Measurements from ENCODE around the gene UQCRFS1.
"Not testable (repeated sequence)": the region's sequence is repeated elsewhere in the genome, so short reads cannot be mapped to it uniquely, and the experiment has no call there.

Gene UQCRFS1

GRCh38 chr19:29212356-29212647 lies 649 bp downstream of the UQCRFS1 start:
- no peak for DNase-seq

DNA sequence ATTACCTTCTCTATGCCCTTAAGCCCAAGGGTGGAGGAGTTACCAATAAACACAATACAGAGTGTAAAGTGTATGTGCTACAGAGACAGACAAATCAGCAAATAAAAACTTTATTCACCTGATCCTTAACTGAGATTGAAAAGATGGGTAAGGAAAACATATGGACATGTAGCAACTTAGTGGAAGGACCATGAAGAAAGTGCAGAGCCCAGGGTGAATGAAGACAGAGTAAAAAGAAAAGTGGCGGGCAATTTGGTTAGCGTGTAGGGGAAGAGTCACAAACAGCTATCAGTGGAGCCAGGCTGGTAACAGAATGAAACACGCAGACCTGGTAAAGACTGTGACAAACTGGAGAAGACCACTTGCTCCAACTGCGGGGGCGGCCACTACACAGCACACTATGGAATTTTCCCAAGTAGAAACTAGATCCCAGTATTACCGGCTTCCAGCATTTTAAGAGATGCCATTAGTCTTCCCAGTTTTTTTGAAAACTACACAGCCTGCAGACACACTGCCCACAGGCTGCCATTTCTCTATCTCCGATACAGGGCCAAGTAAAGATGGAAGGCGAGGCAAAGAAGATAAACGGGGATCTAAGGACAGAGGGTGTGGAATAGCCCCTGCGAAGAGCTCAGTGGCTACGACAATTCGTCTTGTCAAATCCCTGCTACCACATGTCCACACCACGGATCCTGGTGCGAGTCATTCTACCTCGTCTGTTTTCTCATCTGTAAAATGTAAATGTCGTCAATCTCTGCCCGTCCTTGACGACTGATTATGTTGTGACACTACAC lies 1.2 kb downstream of the UQCRFS1 start:
- DNase-seq: peak; percentile 25 to 27

DNA sequence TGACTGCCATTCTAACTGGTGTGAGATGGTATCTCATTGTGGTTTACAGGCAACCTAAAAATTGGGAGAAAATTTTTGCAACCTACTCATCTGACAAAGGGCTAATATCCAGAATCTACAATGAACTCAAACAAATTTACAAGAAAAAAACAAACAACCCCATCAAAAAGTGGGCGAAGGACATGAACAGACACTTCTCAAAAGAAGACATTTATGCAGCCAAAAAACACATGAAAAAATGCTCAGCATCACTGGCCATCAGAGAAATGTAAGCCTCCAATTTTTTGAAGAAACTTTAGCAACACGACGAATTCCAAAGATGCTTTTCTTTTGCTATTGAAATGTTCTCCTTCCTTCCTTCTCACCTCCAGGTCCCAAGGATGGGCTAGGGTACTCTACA lies 1.9 kb downstream of the UQCRFS1 start:
- not testable (repeated sequence) for DNase-seq

GRCh38 chr19:29210502-29210901 lies 2.4 kb downstream of the UQCRFS1 start:
- DNase-seq: not testable (repeated sequence)

- not testable (repeated sequence) for DNase-seq
These were observed 5.4 kb downstream of the UQCRFS1 start for GRCh38 chr19:29207403-29208187.

GRCh38 chr19:29206453-29206852 lies 6.5 kb downstream of the UQCRFS1 start:
- DNase-seq: no peak

- DNase-seq: no peak
These were observed 10.7 kb downstream of the UQCRFS1 start for GRCh38 chr19:29202281-29202680.

DNA sequence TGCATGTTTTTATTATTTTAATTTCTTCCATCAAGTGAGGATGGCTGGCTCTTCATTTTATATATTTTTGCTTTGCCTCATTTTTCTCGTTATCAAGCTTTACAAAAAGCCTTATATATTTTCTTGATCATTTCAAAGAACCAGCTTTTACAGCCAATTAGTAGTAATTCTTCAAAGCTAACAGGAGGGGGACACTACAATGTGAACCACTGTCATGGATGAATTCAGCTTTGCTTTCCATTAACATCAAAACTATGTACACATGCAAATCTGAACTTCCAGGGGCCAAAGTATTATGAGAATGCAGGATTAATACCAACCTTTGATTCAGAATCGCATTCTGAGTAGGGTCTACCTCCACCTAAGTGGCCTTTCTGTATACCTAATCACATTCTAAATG lies 11.1 kb downstream of the UQCRFS1 start:
- no peak for DNase-seq

DNA sequence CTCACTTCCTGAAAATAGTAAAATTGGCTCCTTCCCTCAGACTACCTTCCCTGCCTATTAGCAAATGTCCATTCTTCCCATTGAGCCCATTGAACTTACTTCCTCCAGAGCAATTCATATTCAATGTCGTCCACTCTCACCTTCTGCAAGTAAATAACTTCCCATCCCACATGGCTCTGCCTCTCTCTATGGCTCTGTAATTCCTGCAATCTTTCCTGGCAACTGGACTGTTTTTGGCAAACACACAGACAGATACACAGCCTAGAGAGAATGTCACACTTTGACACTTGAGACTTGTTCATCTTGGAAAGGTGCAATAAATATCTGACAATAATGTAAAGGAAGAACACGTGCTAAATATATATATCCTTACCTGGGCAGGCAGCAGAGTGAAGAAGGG lies 18.3 kb downstream of the UQCRFS1 start:
- DNase-seq: no peak

DNA sequence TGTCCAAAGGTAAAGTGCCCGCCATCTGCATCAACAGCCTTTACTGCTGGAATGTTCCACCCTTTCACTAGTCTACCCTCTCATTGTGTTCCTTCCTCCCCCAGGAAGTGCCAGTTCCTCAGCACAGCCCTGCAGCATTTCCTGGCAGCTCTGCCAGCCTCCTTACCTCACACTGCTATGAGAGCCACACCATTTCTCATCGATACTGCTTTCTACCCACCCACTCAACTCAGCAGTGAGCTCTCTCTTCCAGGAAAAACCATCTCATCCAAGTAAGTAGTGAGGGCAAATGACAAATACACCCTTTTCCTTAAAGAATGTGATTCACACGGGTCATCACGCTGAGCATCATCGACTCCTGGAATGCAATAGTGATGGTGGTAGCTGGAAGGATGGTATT lies 19.8 kb downstream of the UQCRFS1 start:
- no peak for DNase-seq

GRCh38 chr19:29191005-29191404 lies 21.9 kb downstream of the UQCRFS1 start:
- DNase-seq: no peak

DNA sequence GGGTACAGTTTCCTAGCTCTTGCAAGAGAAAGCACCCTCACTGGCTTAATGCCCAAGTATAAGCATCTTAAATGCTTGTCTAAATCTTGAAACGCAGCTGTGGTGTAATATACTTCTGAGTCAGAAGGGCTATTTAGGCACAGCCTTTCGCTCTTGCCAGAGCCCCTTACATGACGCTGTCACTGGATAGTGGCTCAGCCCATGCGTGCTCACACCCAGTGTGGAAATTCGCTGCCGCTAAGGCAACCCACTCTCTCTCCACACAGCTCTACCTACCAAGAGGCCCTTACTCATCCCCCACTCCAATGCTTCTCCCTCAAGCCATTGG lies 24.0 kb downstream of the UQCRFS1 start:
- no peak for DNase-seq

GRCh38 chr19:29188289-29189032 lies 24.5 kb downstream of the UQCRFS1 start:
- no peak for DNase-seq

GRCh38 chr19:29187676-29188075 lies 25.3 kb downstream of the UQCRFS1 start:
- no peak for DNase-seq

- DNase-seq: no peak
These were observed 27.5 kb downstream of the UQCRFS1 start for GRCh38 chr19:29185427-29185826.

DNA sequence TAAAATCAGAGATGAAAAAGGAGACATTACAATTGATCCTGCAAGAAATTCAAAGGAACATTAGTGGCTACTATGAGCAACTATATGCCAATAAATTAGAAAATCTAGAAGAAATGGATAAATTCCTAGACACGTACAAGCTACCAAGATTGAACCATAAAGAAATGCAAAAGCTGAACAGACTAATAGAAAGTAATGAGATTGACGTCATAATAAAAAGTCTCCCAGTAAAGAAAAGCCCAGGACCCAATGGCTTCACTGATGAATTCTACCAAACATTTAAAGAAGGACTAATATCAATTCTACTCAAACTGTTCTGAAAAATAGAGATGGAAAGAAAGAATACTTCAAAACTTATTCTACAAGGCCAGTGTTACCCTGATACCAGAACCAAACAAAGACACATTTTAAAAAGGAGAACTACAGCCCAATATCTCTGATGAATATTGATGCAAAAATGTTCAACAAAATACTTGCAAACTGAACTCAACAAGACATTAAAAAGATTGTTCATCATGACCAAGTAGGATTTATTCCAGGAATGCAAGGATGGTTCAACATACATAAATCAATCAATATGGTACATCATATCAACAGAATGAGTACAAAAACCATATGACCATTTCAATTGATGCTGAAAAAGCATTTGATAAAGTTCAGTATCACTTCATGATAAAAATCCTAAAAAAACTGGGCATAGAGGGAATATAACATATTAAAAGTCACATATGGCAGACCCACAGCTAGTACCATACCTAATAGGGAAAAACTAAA lies 35.8 kb downstream of the UQCRFS1 start:
- no peak for DNase-seq

DNA sequence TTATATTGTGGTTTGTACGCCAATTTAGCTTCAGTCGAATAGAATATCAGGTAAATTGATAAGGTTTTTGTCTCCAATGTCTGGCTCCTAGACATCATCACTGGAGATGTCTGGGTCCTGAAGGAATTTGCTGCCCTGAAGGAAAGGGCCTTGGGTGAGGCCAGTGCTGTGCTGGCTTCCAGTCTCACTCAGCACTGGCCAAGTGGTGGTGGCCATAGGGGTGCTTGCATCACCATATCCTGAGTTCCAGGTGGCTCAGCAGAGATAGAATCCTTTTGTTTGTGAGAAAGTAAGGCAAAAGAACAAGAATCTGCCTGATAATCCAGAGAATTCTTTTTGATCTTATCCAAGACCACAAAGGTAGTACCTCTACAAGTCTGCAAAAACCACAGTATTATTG lies 39.1 kb downstream of the UQCRFS1 start:
- DNase-seq: no peak

DNA sequence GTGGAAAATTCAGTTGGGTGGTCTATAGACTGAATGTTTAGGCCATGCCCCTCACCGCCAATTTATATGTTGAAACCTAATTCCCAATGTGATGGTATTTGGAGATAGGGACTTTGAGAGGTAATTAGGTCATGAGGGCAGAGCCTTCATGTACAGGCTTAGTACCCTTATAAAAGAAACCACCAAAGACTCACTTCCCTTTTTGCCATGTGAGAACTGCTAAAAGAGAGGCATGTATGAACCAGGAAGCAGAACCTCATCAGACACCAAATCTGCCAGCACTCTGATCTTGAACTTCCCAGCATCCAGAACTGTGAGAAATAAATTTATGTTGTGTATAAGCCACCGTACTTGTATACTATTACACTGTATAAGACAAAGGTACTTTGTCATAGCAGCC lies 40.6 kb downstream of the UQCRFS1 start:
- DNase-seq: no peak

DNA sequence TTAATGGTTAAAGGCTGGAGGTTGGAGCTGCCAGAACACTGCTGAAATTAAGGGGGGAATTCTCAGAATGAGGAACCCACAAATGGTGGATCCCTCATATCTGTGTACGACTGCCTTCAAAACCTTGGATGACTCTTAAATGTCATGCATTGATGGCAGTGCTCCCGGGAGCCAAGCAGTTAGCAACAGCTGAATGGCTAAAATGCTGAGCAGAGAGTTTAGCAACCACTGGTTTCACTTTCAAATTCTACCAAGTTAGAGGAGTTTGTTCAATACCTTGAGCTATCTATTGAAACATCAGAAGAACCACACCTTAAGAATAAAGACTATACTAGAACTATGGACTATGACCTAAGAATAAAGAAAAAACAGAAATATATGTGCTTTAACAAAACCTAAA lies 41.4 kb downstream of the UQCRFS1 start:
- DNase-seq: no peak

DNA sequence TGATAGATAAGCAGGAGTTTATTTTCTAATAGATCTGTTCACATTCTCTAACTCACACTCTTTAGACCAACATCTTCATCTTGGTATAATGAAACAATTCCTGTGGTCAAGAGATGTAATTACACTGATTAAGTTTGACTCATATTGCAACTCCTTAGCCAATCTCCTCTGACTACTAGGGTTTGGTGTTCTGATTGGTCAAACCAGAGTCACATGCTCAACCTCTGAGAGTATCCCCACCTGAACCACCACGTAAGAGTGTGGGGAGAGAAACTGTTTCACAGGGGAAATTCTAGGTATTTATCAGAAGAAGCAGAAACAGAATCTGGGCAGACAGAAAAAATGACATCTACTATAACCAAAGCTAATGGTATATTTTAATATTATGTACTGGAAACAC lies 42.4 kb downstream of the UQCRFS1 start:
- DNase-seq: no peak

GRCh38 chr19:29162694-29163093 lies 50.3 kb downstream of the UQCRFS1 start:
- no peak for DNase-seq

- no peak for DNase-seq
These were observed 57.3 kb downstream of the UQCRFS1 start for GRCh38 chr19:29155683-29156082.
